Ovary (tissue), 9 donors: ENCODE measurements around the gene CYP2W1. TPM values are rescaled to one million over a fixed set of nuclear protein-coding genes. Genes with fewer than 3 reads are reported as not detected.
A peak's percentile ranks its signal among the peaks of the same experiment; 100 is the strongest.

Experiments used
- DNase-seq, 5 donors: peaks; one replicate each; pipeline ENCODE4 v3.0.0-alpha.2; 2019 to 2020
- H3K27ac ChIP-seq, 2 donors: fragments of 200-600 bp; one replicate each; pipeline versions ENCODE4 v1.5.1 to v1.8.0; 2019 to 2022
- H3K27me3 ChIP-seq: fragments of 200-600 bp; one replicate; pipeline ENCODE4 v1.8.0; 2022
- H3K36me3 ChIP-seq: fragments of 200-600 bp; sonication (generic); one replicate; pipeline ENCODE4 v1.5.1; 2019
- H3K4me1 ChIP-seq: one replicate; pipeline ENCODE4 v1.8.1; 2013; ENCODE audit warnings: mild to moderate bottlenecking, moderate library complexity; ENCODE audit not compliant: insufficient read depth
- H3K4me3 ChIP-seq: fragments of 200-600 bp; sonication (generic); one replicate; pipeline ENCODE4 v1.5.1; 2017
- H3K9me3 ChIP-seq, 2 donors: fragments of 200-600 bp in 1 of 2; sonication (generic) in 1 of 2; one replicate each; pipeline versions ENCODE4 v1.5.1 to v1.8.1; 2013 to 2019; ENCODE audit warnings: mild to moderate bottlenecking in 1 of 2, moderate library complexity in 1 of 2
- CTCF ChIP-seq, 3 donors: fragments of 450-650 bp in 2 of 3; fragments of 200-600 bp in 1 of 3; IDR thresholded peaks; one replicate each; pipeline versions ENCODE4 v1.5.1 to v1.8.0; 2016 to 2022; ENCODE audit warnings: antibody characterized with exemption in 3 of 3, mild to moderate bottlenecking in 1 of 3
- EP300 ChIP-seq: sonication (generic); formaldehyde crosslinking; IDR thresholded peaks from one replicate; pipeline ENCODE4 v1.6.1; 2017; ENCODE audit warnings: antibody characterized with exemption
- POLR2A ChIP-seq: fragments of 450-650 bp; IDR thresholded peaks from one replicate; pipeline ENCODE4 v1.6.1; 2017; ENCODE audit warnings: antibody characterized with exemption, mild to moderate bottlenecking, moderate library complexity
- WGBS, 3 donors: extraction: QIAGEN DNeasy Blood & Tissue Kit in 1 of 3; methylation state at CpG; one replicate each; pipeline versions ENCODE4 v1.1.5 to v1.1.7; 2013 to 2017; 5-methylcytosine and 5-hydroxymethylcytosine counted together
- intact Hi-C, 4 donors: fragments of 100-400 bp; cut with DNase I; formaldehyde crosslinking; loops; one replicate each; pipeline versions ENCODE4 v1.11.0 to v1.15.1; 2022 to 2023
- polyA plus RNA-seq, 2 donors: library from polyadenylated mRNA; stranded (reverse); fragments of 200-250 nt in 1 of 2; fragments of 350-450 nt in 1 of 2; fragmentation: Illumina TruSeq in 1 of 2; extraction: RNeasy Lipid Tissue Mini Kit (QIAGEN cat#74804) in 1 of 2; gene quantifications; one replicate each; pipeline ENCODE4 v1.2.3, GENCODE V29; 2013 to 2014
- total RNA-seq, 7 donors: library from RNA; depleted of rRNA in 2 of 7; stranded (reverse); fragments of >200 nt in 2 of 7; fragmentation: NEBNext Ultra II Directional in 3 of 7; extraction: Animal tissue kit (Norgen Biotek cat#: 25700) in 3 of 7; gene quantifications; one replicate each; pipeline versions ENCODE4 v1.1.0 to v1.2.4, GENCODE V29; 2016 to 2023
- donor health status: DM: no; HTN: no; CAD: no; lungs with moderate emphysema.
- donor health status: DM: no; HTN: no; CAD: no.
- donor health status: Bipolar disorder and iron deficiency.
- donor health status: DM: yes; HTN: yes; CAD: no.
- donor health status: DM: no; HTN: no; CAD: no.
- donor health status: DM: yes; HTN: yes; CAD: no.

CYP2W1 gene
- total and polyA plus RNA-seq, 9 donors: 0.64 to 5.2 (median 2.7) TPM; not detected in 2

- DNase-seq: peak in 2 of 5 donors; percentile 11 to 33
- H3K9me3 ChIP-seq: no peaks in the 10 kb centered on the region
- WGBS, 3 donors: 66 to 86% (median 72%) methylated on average over 19 to 20 of the region's 20 CpGs
- no peak overlapping the region for H3K4me3 ChIP-seq
- no peaks in the 10 kb centered on the region for H3K36me3 ChIP-seq
- TF ChIP-seq EP300: no peak
- no peak for TF ChIP-seq CTCF (IDR thresholded peaks at IDR 0.05)
- TF ChIP-seq POLR2A: no peak
- no peaks in the 10 kb centered on the region for H3K4me1 ChIP-seq
- intact Hi-C loops: no loop called here
- no peak overlapping the region for H3K27ac ChIP-seq
- H3K27me3 ChIP-seq: peaks cover 5% of the 10 kb centered on the region
Measured at GRCh38 chr7:952548-953441, 30.2 kb upstream of the CYP2W1 start.

DNA sequence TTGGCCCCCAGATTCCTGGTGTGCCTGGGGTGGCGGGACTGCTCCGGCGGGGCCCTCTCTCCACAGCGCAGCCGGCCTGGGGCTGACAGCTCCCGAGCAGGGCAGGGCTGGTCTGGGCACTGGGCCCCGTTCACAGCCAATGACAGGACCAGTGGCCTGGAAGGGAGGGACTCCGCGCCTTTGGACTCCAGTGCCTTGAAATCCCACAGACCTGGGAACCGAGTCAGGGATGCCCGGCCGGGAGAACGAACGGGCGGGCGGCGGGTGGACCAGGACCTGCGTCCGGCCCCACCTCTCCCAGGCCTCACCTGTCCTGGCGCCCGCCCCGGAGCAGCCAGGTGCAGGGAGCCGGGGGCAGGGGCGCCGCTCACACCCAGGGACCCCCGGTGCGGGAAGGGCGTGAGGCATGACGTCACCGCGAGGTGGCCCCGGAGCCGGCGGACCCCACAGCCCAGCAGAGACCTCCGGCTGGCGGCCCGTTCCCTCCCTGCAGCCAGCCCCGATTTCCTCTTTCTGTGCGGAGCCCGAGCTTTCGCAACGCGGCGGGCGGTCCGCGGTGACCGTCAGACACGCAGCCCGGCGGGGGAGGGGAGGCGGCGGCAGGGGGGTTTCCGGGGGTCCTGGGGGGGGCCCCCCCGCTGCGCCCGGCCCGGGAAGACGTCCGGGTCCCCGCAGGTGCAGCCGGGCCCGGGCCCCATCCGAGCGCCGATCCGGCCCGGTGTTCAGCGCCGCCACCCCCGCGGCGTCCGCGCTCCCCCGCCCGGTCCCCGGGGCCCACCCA, 29.2 kb upstream of the CYP2W1 start:
- peak overlapping the region; percentile 35 for H3K4me3 ChIP-seq
- no peaks in the 10 kb centered on the region for H3K36me3 ChIP-seq
- 0 to 2% (median 1%) methylated on average over 9 to 78 of the region's 78 CpGs for WGBS, 3 donors
- no peaks in the 10 kb centered on the region for H3K4me1 ChIP-seq
- TF ChIP-seq POLR2A: no peak
- no peak for TF ChIP-seq EP300
- TF ChIP-seq CTCF (IDR thresholded peaks at IDR 0.05): no peak
- intact Hi-C loops: no loop called here
- H3K27ac ChIP-seq: no peak overlapping the region
- peak in 2 of 5 donors; percentile 19 to 54 for DNase-seq
- no peaks in the 10 kb centered on the region for H3K9me3 ChIP-seq
- peaks cover 5% of the 10 kb centered on the region for H3K27me3 ChIP-seq

DNA sequence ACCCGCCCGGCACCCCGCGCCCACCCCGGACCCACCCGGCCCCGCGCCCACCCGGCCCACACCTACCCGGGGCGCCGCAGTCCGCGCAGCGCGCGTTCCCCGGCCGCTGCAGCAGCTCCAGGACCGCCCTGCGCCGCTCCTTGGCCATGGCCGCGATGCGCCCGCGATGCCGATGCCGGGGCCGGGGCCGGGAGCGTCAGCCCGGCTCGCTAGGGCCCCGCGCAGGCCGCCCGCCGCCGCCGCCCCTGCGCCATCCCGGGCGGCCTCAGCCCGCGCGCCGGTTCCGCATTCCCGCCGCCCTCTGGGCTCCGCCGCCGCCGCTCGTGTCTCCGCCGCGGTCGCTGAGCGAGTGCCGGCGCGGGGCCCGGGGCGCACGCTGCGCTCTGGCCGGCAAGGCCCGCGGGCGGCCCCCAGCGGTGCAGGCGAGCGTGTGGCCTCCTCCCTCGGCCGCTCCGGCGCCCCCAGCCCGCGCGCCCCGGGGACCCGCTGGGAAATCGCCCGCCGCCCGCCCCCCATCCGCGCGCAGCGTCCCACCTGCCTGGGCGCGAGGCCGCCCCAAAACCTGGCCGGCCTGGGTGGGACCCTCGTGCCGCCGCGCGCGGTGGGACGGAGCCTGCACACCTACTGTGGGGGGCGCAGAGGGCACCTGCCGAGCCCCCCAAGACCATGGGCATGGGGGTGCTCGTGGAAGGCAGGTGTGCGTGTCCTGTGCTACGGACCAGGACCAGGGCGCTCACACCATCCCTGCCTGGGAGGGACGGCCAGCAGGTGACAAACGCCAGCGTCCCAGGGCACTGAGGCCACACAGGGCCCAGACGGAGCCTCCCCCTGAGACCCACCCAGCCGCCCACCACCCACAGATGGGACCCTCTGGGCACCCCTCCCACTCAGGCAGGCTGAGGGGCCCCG, 28.4 kb upstream of the CYP2W1 start, which contains the start of gene ADAP1:
Gene ADAP1 (minus strand): TSS at position 351 of the 909 bp plus-strand sequence. CDS start 203 bp downstream, at position 148.
- Histone ChIP-seq H3K4me3 (peak within 1 kb of the TSS; percentile 35), H3K36me3 (no peaks in the 10 kb centered on the region), H3K27ac (no peak within 1 kb of the TSS), H3K4me1 (no peaks in the 10 kb centered on the region), H3K27me3 (peaks cover 5% of the 10 kb centered on the region), H3K9me3 (no peaks in the 10 kb centered on the region)
- peak in 2 of 5 donors; percentile 21 to 59 for DNase-seq
- no peak for TF ChIP-seq EP300
- TF ChIP-seq CTCF (IDR thresholded peaks at IDR 0.05): peak in 1 of 3 donors; percentile 12
- intact Hi-C loops: no loop called here
- 8 to 25% (median 14%) methylated on average over 14 to 115 of the region's 115 CpGs for WGBS, 3 donors

DNA sequence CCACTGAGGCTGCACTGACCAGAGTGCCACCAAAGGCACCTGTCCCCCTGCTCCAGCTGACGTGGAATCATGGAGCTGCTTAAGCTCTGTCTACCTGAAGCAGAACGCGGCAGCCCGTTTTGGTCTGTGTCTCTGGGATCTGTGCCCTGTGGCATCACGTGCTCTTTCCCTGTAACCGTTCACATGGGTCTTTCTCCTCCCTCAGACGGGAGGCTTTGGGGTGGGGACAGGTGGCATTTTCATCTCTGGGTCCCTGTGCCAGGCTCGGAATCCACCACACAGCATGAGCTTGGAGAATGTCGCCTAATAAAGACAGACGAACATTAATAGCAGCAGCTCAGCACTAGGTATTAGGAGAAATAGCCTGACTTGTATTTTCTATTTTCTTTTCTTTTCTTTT, 26.9 kb upstream of the CYP2W1 start:
- peak in 2 of 5 donors; percentile 7 to 19 for DNase-seq
- intact Hi-C loops: no loop called here

More for the DNA sequence above, 26.9 kb upstream of the CYP2W1 start:
- Histone ChIP-seq H3K27ac (no peak overlapping the region), H3K36me3 (no peaks in the 10 kb centered on the region), H3K4me1 (no peaks in the 10 kb centered on the region), H3K4me3 (no peak overlapping the region), H3K9me3 (no peaks in the 10 kb centered on the region), H3K27me3 (peaks cover 5% of the 10 kb centered on the region)
- 72 to 85% (median 78%) methylated on average over 10 of the region's 10 CpGs for WGBS, 3 donors
- no peak for TF ChIP-seq EP300
- TF ChIP-seq CTCF (IDR thresholded peaks at IDR 0.05): no peak
- no peak for TF ChIP-seq POLR2A
